Skeletal muscle satellite cell (primary cell): ENCODE data around the gene FNIP1.
A peak's percentile ranks its signal among the peaks of the same experiment; 100 is the strongest.
"Not testable (repeated sequence)": the region's sequence is repeated elsewhere in the genome, so short reads cannot be mapped to it uniquely, and the experiment has no call there.

Source experiments
- H3K27me3 ChIP-seq: 2 replicates; pipeline ENCODE4 v1.7.0; 2013; ENCODE audit warnings: low read length; ENCODE audit not compliant: control insufficient read depth, insufficient read depth
- H3K36me3 ChIP-seq: 2 replicates; pipeline ENCODE4 v1.7.0; 2013; ENCODE audit warnings: mild to moderate bottlenecking, control low read depth, low read length; ENCODE audit not compliant: insufficient read depth
- H3K4me1 ChIP-seq: 2 replicates; pipeline ENCODE4 v1.7.0; 2013; ENCODE audit warnings: low read length; ENCODE audit not compliant: control insufficient read depth, insufficient read depth
- H3K4me2 ChIP-seq: 2 replicates; pipeline ENCODE4 v1.7.0; 2013; ENCODE audit warnings: mild to moderate bottlenecking, low read length
- H3K4me3 ChIP-seq: 2 replicates; pipeline ENCODE4 v1.7.0; 2013; ENCODE audit warnings: low read length
- H3K9ac ChIP-seq: 2 replicates; pipeline ENCODE4 v1.7.0; 2013; ENCODE audit warnings: mild to moderate bottlenecking, low read depth, low read length, moderate library complexity
- H3K9me3 ChIP-seq: replicated peaks from 2 replicates; pipeline ENCODE4 v1.7.0; 2013; ENCODE audit warnings: mild to moderate bottlenecking, control low read depth, low read length

FNIP1 gene

DNA sequence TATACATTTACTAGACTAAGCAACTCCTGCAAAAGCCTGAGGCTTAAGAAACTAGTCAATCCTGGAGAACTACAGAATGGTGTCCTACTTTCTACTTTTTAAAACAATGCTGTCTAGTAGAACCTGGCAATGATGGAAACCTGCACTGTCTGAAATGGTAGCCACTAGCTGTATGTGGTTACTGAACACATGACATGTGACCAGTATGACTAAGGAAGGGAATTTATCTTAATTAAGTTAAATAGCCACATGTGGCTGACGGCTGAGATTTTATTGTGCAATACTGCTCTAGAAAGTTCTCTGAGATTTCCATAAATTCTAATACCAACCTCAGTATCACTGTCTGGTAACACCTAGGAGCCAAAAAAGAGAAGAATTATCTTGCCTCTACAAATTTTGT, 116.9 kb downstream of the FNIP1 start:
- no peaks in the 10 kb centered on the region for H3K9me3 ChIP-seq
- H3K4me2 ChIP-seq = no peak overlapping the region
- H3K36me3 ChIP-seq = peaks cover 48% of the 10 kb centered on the region
- H3K9ac ChIP-seq = no peak overlapping the region
- no peaks in the 10 kb centered on the region for H3K27me3 ChIP-seq
- no peak overlapping the region for H3K4me3 ChIP-seq
- no peaks in the 10 kb centered on the region for H3K4me1 ChIP-seq

DNA sequence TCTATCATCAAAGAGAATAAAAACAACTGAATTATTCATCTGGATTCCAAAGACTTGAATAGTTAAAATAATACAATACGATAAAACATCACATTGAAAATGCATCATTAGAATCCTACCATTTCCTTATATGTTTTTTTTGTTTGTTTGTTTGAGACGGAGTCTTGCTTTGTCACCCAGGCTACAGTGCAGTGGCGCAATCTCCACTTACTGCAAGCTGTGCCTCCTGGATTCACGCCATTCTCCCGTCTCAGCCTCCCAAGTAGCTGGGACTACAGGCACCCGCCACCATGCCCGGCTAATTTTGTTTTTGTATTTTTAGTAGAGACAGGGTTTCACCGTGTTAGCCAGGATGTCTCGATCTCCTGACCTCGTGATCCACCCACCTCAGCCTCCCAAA, 118.5 kb downstream of the FNIP1 start:
- not testable (repeated sequence) for H3K9me3 ChIP-seq, H3K4me1 ChIP-seq, H3K27me3 ChIP-seq, H3K4me2 ChIP-seq, H3K9ac ChIP-seq, H3K4me3 ChIP-seq
- H3K36me3 ChIP-seq = peaks cover 56% of the 10 kb centered on the region

DNA sequence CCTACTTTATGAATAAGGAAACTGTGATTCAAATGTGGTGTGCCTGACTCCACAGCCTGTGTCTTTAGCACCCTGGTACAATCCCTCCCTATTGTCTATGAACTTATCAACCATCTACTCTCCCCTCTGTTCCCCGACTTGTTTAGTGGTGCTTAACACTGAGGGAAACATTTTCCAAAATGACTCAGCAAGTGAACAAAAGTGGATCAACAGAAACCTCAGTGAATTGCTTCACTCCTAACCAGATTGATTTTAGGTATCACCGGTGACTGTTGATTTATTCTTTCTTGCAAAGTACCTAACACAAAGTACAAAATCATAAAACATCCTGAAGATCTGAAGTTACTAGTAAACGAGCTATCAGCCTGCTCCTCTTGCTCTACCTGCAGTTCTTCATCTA, 119.7 kb downstream of the FNIP1 start:
- peaks cover 54% of the 10 kb centered on the region for H3K36me3 ChIP-seq
- peaks cover 11% of the 10 kb centered on the region for H3K4me1 ChIP-seq

DNA sequence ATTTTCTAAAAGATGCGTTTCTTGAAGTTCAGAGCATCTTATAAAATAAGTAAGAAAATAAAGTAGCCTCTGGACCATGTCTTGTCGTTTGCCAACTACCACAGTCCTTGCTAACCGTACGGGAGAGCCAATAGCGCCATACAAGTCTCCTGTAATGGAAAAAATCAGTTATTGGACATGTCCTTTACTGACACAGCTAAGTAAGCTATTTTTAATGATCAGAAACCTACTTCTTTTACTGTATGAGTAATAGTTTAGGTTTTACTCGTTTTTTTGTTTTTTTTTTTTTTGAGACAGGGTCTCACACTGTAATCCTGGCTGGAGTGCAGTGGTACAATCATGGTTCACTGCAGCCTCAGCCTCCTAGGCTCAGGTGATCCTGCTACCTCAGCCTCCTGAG, 124.0 kb downstream of the FNIP1 start:
- Histone ChIP-seq H3K4me1 (peaks cover 19% of the 10 kb centered on the region), H3K9me3 (no peaks in the 10 kb centered on the region), H3K4me2 (no peak overlapping the region), H3K4me3 (no peak overlapping the region), H3K9ac (peak overlapping the region; percentile 4), H3K36me3 (peaks cover 63% of the 10 kb centered on the region), H3K27me3 (no peaks in the 10 kb centered on the region)

More for the DNA sequence above, 119.7 kb downstream of the FNIP1 start:
- no peak overlapping the region for H3K4me2 ChIP-seq
- no peaks in the 10 kb centered on the region for H3K9me3 ChIP-seq
- H3K4me3 ChIP-seq = no peak overlapping the region
- H3K9ac ChIP-seq = no peak overlapping the region
- H3K27me3 ChIP-seq = no peaks in the 10 kb centered on the region

DNA sequence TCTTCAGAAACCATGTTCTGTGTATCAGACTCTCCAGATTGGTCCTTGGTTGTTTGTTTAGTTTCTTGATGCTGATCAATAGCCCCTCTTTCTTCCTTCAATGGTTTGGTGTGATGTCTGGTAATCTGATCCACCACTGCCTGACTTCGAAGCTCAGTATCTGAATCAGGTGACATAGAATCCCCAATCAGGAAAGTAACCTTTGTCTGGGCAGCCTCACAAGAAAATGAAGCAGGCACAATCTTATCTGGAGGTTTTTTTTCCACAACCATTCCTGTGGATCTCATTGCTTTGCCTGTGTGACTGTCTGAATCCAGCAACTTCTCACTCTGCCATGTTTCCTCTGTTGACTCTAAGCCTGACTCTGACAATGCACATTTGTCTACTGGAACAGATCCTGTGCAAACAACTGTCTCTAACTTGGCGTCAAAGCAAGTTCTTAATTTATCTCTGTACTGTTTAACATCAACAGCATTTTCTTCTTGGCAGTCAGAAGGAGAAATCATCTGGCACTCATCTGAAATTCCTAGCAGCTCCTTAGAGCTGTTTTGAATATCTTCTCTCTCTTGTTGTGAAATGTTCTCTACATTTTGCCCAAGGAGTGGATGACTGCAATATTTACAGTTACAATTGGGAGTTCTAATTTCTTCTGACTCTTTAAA, 124.7 kb downstream of the FNIP1 start:
- H3K36me3 ChIP-seq = peaks cover 56% of the 10 kb centered on the region
- no peak overlapping the region for H3K9ac ChIP-seq
- peaks cover 20% of the 10 kb centered on the region for H3K4me1 ChIP-seq
- no peak overlapping the region for H3K4me2 ChIP-seq
- no peak overlapping the region for H3K4me3 ChIP-seq
- H3K9me3 ChIP-seq = no peaks in the 10 kb centered on the region
- no peaks in the 10 kb centered on the region for H3K27me3 ChIP-seq

DNA sequence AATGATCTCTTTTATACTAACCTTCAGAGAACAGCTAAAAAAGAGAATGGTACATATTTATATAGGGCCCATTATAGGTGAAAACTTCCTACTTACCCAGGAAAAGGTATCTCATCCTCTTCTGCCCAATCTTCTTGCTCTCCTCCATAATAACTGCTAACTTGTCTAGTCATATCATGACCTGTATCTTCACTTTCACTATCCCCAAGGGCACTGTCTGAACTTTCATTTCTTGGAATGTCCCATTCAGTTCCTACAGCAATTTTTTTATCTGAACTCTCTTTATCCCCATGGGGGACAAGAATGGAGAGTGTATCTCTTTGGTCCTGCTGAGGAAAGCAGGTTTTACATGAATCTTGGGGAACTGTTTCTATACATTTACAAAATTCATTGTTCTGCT, 125.4 kb downstream of the FNIP1 start:
- peaks cover 27% of the 10 kb centered on the region for H3K4me1 ChIP-seq
- H3K9me3 ChIP-seq = no peaks in the 10 kb centered on the region
- H3K9ac ChIP-seq = no peak overlapping the region
- H3K36me3 ChIP-seq = peaks cover 49% of the 10 kb centered on the region
- no peak overlapping the region for H3K4me2 ChIP-seq
- no peak overlapping the region for H3K4me3 ChIP-seq
- no peaks in the 10 kb centered on the region for H3K27me3 ChIP-seq

DNA sequence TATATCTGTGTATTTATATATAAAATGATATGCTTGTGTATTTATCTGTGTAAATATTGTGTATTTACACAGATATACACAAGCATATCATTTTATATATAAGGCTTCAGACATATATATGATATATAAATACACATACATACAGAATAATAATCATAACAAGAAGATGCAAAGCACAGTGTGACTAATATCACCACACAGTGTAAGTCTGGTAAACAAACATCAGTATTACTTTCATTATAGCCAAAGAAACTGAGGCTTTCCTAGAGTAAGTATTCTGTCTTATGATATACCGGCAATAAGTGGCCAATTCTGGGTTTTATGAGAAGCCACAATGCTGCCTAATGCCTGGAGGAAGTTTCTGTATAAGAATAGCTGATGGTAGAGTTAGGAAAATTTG, 131.9 kb downstream of the FNIP1 start:
- Histone ChIP-seq H3K36me3 (peaks cover 39% of the 10 kb centered on the region), H3K27me3 (no peaks in the 10 kb centered on the region), H3K4me3 (no peak overlapping the region), H3K9ac (no peak overlapping the region), H3K4me1 (peaks cover 10% of the 10 kb centered on the region), H3K9me3 (no peaks in the 10 kb centered on the region), H3K4me2 (no peak overlapping the region)

DNA sequence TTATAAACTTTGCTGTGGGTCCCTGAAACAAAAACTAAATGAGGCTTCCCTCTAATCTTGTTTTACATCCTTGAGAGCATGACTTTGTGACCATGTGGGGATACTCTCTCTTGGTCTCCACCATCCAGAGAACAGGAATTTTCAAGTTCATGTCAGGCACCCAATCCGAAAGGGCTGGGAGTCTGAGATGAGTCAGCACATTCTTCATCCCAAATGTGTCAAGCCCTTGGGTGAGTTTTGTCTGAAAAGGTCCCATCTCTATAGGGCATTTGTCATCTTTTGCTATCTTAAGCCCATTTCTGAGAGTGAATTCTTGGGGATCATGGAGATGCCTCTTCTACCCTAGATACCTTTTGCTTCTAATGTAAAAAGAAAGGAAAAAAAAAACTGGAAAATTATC, 134.9 kb downstream of the FNIP1 start:
- Histone ChIP-seq H3K36me3 (peaks cover 39% of the 10 kb centered on the region), H3K4me2 (no peak overlapping the region), H3K4me3 (no peak overlapping the region), H3K27me3 (no peaks in the 10 kb centered on the region), H3K9me3 (no peaks in the 10 kb centered on the region), H3K4me1 (peaks cover 8% of the 10 kb centered on the region), H3K9ac (no peak overlapping the region)

DNA sequence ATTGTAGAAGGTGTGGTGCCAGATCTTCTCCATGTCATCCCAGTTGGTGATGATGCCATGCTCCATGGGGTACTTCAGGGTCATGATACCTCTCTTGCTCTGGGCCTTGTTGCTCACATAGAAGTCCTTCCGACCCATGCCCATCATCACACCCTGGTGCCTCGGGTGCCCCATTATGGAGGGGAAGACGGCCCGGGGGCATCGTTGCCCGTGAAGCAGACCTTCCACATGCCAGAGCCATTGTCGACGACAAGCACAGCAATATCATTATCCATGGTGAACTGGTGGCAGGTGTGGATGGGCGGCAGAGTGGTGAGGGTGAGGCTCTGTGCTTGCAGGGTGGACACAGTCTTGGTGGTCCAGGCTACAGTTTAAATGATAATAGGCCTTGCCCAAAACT, 137.0 kb downstream of the FNIP1 start:
- Histone ChIP-seq H3K9me3 (no peaks in the 10 kb centered on the region), H3K4me3 (no peak overlapping the region), H3K4me1 (no peaks in the 10 kb centered on the region), H3K27me3 (no peaks in the 10 kb centered on the region), H3K9ac (no peak overlapping the region), H3K4me2 (no peak overlapping the region), H3K36me3 (peaks cover 39% of the 10 kb centered on the region)

DNA sequence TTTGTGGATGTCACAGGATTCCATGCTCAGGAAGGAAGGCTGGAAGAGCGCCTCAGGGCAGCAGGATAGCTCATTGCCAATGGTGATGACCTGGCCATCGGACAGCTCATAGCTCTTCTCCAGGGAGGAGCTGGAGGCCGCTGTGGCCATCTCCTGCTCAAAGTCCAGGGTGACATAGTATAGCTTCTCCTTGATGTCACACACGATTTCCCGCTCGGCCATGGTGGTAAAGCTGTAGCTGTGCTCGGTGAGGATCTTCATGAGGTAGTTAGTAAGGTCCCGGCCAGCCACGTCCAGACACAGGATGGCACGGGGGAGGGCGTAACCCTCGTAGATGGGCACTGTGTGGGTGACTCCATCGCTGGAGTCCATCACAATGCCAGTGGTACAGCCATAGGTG, 137.5 kb downstream of the FNIP1 start:
- Histone ChIP-seq H3K36me3 (peaks cover 38% of the 10 kb centered on the region), H3K9me3 (no peaks in the 10 kb centered on the region), H3K4me3 (no peak overlapping the region), H3K4me1 (no peaks in the 10 kb centered on the region), H3K27me3 (no peaks in the 10 kb centered on the region), H3K9ac (no peak overlapping the region), H3K4me2 (no peak overlapping the region)

DNA sequence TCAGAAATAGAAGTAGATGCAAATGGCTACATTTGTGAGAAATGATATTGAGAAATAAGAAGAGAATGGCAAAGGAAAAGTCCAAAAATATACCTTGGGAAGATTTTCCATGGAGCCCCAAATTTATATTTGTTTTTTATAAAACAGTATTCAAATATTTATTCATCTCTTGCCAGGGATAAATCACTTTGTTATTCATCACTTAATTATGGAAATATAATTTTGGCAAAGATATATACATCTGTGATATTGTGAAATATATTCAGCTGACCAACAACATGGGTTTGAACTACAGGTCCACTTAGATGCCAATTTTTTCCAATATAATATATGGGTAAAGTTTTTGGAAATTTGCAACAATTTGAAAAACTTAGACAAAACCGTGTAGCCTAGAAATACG, 142.0 kb downstream of the FNIP1 start:
- Histone ChIP-seq H3K9me3 (no peaks in the 10 kb centered on the region), H3K4me3 (no peak overlapping the region), H3K9ac (no peak overlapping the region), H3K4me1 (peaks cover 1% of the 10 kb centered on the region), H3K27me3 (no peaks in the 10 kb centered on the region), H3K36me3 (peaks cover 37% of the 10 kb centered on the region), H3K4me2 (no peak overlapping the region)

DNA sequence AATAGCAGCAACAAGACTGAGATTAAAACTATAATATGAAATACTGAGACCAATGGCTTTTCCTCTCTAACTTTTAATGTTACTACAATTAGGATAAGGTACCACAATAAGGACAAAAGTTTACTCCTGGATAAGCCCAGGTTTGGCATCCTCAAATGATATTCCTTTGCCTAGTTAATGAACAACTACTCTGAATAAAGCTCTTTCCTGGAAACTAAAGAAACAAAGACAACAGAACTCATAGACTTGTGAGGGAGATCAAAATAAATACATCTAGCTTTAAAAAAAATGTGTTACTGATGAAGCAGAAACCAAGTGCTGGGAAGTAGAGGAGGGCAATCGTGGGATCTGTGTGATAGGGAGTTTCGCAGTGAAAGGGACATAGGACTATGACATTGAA, 142.5 kb downstream of the FNIP1 start:
- no peaks in the 10 kb centered on the region for H3K27me3 ChIP-seq
- H3K4me3 ChIP-seq = no peak overlapping the region
- no peak overlapping the region for H3K9ac ChIP-seq
- H3K4me1 ChIP-seq = peaks cover 6% of the 10 kb centered on the region
- H3K9me3 ChIP-seq = no peaks in the 10 kb centered on the region
- no peak overlapping the region for H3K4me2 ChIP-seq
- peaks cover 33% of the 10 kb centered on the region for H3K36me3 ChIP-seq
